ENCODE data around the gene FNDC7.

- TF ChIP-seq CTCF (IDR thresholded peaks at IDR 0.05; ENCODE audit: insufficient read depth, low read length) (no peak), POLR2AphosphoS5 (IDR thresholded peaks at IDR 0.05; ENCODE audit: low read depth) (no peak), REST (IDR thresholded peaks at IDR 0.05; ENCODE audit: insufficient replicate concordance, low read depth) (no peak), GABPA (IDR thresholded peaks at IDR 0.05; ENCODE audit: low read depth) (no peak), SPI1 (IDR thresholded peaks at IDR 0.05; ENCODE audit: borderline replicate concordance, low read depth) (no peak)
Measured at GRCh38 chr1:108753363-108753762, 40.7 kb downstream of the FNDC7 start.

All from HL-60 (cell line).